Lung (tissue), 12 donors: ENCODE data around the gene NPAT. TPM values are rescaled to one million over a fixed set of nuclear protein-coding genes. Genes with fewer than 3 reads are reported as not detected.

Experiments used
- ATAC-seq: fragments of 200-7000 bp; cut with Tn5 transposase; one replicate; pipeline ENCODE4 v1.9.1; 2020; ENCODE audit warnings: moderate number of reproducible peaks; ENCODE audit not compliant: insufficient read depth, low FRiP score
- DNase-seq, 3 donors: peaks; one replicate each; pipeline ENCODE4 v3.0.0-alpha.2; 2013 to 2017
- H3K27ac ChIP-seq, 2 donors: one replicate each; pipeline ENCODE4 v1.5.1; 2013; ENCODE audit warnings: mild to moderate bottlenecking in 2 of 2, moderate library complexity in 2 of 2, control low read depth in 1 of 2, inconsistent platforms in 1 of 2, low read depth in 1 of 2, low read length in 1 of 2
- H3K27me3 ChIP-seq, 3 donors: one replicate each; pipeline ENCODE4 v1.5.1; 2013; ENCODE audit warnings: low read length in 2 of 3; ENCODE audit not compliant: control insufficient read depth in 3 of 3, insufficient read depth in 3 of 3
- H3K36me3 ChIP-seq, 4 donors: one replicate each; pipeline ENCODE4 v1.5.1; 2013; ENCODE audit warnings: low read length in 4 of 4, mild to moderate bottlenecking in 1 of 4, moderate library complexity in 1 of 4; ENCODE audit not compliant: control insufficient read depth in 4 of 4, insufficient read depth in 4 of 4
- H3K4me1 ChIP-seq, 5 donors: one replicate each; pipeline ENCODE4 v1.5.1; 2013; ENCODE audit warnings: low read length in 5 of 5, mild to moderate bottlenecking in 2 of 5, moderate library complexity in 1 of 5; ENCODE audit not compliant: control insufficient read depth in 5 of 5, insufficient read depth in 5 of 5
- H3K4me3 ChIP-seq: one replicate; pipeline ENCODE4 v1.5.1; 2013; ENCODE audit warnings: mild to moderate bottlenecking, control low read depth, moderate library complexity
- H3K9ac ChIP-seq, 2 donors: one replicate each; pipeline ENCODE4 v1.5.1; 2013; ENCODE audit warnings: low read length in 2 of 2, control low read depth in 1 of 2; ENCODE audit not compliant: insufficient read depth in 1 of 2
- H3K9me3 ChIP-seq, 4 donors: one replicate each; pipeline ENCODE4 v1.5.1; 2013; ENCODE audit warnings: low read length in 3 of 4, mild to moderate bottlenecking in 1 of 4, moderate library complexity in 1 of 4; ENCODE audit not compliant: control insufficient read depth in 4 of 4, insufficient read depth in 3 of 4
- WGBS, 2 donors: extraction: QIAGEN DNeasy Blood & Tissue Kit; methylation state at CpG; one replicate each; pipeline ENCODE4 v1.1.7; 2013; 5-methylcytosine and 5-hydroxymethylcytosine counted together
- polyA plus RNA-seq, 2 donors: library from polyadenylated mRNA; stranded (reverse); fragments of 200-250 nt; gene quantifications; one replicate each; pipeline ENCODE4 v1.2.1, GENCODE V29; 2013
- total RNA-seq, 2 donors: library from RNA; depleted of rRNA in 1 of 2; stranded (reverse); fragments of >200 nt in 1 of 2; gene quantifications; one replicate each; pipeline ENCODE4 v1.2.1, GENCODE V29; 2014 to 2021
- TF ChIP-seq, protein P1 (sequence below): IDR thresholded peaks from 2 replicates; pipeline ENCODE4 v1.5.1; 2012; ENCODE audit warnings: mild to moderate bottlenecking; ENCODE audit errors: control extremely low read depth, extremely low read depth
- donor health status: control.
- donor health status: control.
- donor health status: Bipolar disorder and iron deficiency.
- donor health status: healthy.
- donor health status: DM: yes; HTN: yes; CAD: no.

NPAT gene
- total and polyA plus RNA-seq, 4 donors: 2.4 to 26.2 (median 7.5) TPM

DNA sequence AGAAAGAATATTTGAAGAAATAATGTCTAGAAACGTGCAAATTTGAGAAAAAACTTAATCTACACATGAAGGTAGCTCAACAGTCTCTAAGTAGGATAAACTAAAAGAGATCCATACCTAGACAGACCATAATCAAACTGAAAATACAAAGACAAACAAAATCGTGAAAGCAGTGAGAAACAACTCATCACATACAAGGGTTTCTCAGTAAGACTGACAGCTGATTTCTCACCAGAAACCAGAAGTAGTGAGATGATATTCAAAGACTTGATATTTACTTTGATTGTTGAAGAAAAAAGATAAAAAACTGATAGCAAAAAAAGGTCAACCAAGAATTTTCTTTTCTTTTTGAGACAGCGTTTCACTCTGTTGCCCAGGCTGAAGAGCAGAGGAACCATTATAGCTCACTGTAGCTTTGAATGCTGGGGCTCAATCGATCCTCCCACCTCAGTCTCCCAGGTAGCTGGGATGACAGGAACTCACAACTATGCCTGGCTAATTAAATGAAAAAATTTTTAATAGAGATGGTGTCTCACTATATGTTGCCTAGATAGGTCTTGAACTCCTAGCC is 17.4 kb downstream of the NPAT start:
- ATAC-seq (no peak), DNase-seq (no peak)
- Histone ChIP-seq H3K9me3 (peaks cover 0 to 18% (median 10%) of the 10 kb centered on the region in 4 donors), H3K27ac (no peak overlapping the region), H3K9ac (no peak overlapping the region), H3K4me3 (no peak overlapping the region), H3K36me3 (peaks cover 4 to 42% (median 26%) of the 10 kb centered on the region in 4 donors), H3K27me3 (no peaks in the 10 kb centered on the region), H3K4me1 (no peaks in the 10 kb centered on the region)
- TF ChIP-seq, protein P1, sequence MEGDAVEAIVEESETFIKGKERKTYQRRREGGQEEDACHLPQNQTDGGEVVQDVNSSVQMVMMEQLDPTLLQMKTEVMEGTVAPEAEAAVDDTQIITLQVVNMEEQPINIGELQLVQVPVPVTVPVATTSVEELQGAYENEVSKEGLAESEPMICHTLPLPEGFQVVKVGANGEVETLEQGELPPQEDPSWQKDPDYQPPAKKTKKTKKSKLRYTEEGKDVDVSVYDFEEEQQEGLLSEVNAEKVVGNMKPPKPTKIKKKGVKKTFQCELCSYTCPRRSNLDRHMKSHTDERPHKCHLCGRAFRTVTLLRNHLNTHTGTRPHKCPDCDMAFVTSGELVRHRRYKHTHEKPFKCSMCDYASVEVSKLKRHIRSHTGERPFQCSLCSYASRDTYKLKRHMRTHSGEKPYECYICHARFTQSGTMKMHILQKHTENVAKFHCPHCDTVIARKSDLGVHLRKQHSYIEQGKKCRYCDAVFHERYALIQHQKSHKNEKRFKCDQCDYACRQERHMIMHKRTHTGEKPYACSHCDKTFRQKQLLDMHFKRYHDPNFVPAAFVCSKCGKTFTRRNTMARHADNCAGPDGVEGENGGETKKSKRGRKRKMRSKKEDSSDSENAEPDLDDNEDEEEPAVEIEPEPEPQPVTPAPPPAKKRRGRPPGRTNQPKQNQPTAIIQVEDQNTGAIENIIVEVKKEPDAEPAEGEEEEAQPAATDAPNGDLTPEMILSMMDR: no peak
- WGBS, 2 donors: 95 to 97% methylated on average over 4 of the region's 4 CpGs

DNA sequence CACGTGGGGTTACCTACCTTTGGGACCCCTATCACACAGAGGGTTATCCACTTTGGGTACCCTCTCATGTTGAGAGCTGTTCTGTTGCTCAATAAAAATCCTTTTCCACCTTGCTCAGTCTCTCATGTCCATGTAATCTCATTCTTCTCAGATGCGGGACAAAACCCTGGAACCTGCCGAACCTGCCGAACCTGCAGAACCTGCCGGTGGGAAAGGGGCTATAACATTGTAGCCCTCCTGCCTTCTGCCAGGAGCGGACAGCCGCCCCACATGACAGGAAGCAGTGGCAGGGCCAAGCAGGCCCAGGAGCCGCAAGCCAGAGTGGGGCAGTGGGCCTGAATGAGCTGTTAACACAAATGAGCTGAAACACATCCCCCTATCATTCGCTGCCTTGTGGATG is 18.1 kb downstream of the NPAT start:
- 97 to 98% methylated on average over 9 of the region's 9 CpGs for WGBS, 2 donors
- H3K9me3 ChIP-seq: peaks cover 0 to 18% (median 10%) of the 10 kb centered on the region in 4 donors
- peaks cover 0 to 3% (median 0%) of the 10 kb centered on the region in 5 donors for H3K4me1 ChIP-seq
- no peaks in the 10 kb centered on the region for H3K27me3 ChIP-seq
- H3K27ac ChIP-seq: no peak overlapping the region
- no peak overlapping the region for H3K4me3 ChIP-seq
- no peak overlapping the region for H3K9ac ChIP-seq
- ATAC-seq (no peak), DNase-seq (no peak)
- peaks cover 4 to 39% (median 26%) of the 10 kb centered on the region in 4 donors for H3K36me3 ChIP-seq
- TF ChIP-seq, protein P1: no peak

DNA sequence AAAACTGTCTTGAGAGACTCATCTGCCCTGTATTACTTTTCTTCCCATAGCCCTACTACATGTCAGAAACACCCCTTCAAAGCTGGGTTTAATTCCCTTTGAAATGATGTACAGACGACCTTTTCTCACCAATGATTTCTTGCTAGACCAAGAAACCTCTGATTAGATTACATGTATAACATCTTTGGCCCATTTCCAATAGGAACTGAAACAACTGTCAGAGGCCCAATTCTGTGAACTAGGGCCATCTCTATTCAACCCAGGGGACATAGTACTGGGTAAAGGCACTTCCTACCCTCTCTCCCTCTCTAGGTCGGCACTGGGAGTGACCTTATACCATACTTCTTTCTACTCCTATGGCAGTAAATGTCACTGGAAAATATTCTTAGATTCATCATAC is 19.4 kb downstream of the NPAT start:
- TF ChIP-seq, protein P1: no peak
- peaks cover 4 to 35% (median 26%) of the 10 kb centered on the region in 4 donors for H3K36me3 ChIP-seq

More for the DNA sequence above, 19.4 kb downstream of the NPAT start:
- Histone ChIP-seq H3K4me3 (no peak overlapping the region), H3K9ac (no peak overlapping the region), H3K4me1 (peaks cover 0 to 10% (median 0%) of the 10 kb centered on the region in 5 donors), H3K27ac (no peak overlapping the region), H3K27me3 (no peaks in the 10 kb centered on the region), H3K9me3 (peaks cover 0 to 18% (median 10%) of the 10 kb centered on the region in 4 donors)
- 63 to 85% methylated on average over 2 of the region's 2 CpGs for WGBS, 2 donors
- DNase-seq (no peak), ATAC-seq (no peak)
